BJ (cell line): ENCODE results near the gene EPHB2. TPM values are rescaled to one million over a fixed set of nuclear protein-coding genes. Genes with fewer than 3 reads are reported as not detected.

ENCODE experiments used
- CTCF ChIA-PET: fragments of 350-600 bp; formaldehyde crosslinking; extraction: SDS; loops from one replicate; lab custom pipeline; 2021; ENCODE audit warnings: antibody characterized with exemption, inconsistent platforms; lab: Yijun Ruan, JAX
- POLR2A ChIA-PET: fragments of 300-600 bp; sonication (Branson Sonifier 250); formaldehyde crosslinking; extraction: SDS; loops from one replicate; lab custom pipeline; 2021; ENCODE audit warnings: antibody characterized with exemption; lab: Charles Lee
- DNase-seq: peaks from one replicate; pipeline ENCODE4 v3.0.0-alpha.2; 2011; ENCODE audit warnings: low read depth
- H3K27me3 ChIP-seq: 2 replicates; pipeline ENCODE4 v1.6.0; 2011; ENCODE audit warnings: low read length; ENCODE audit not compliant: control insufficient read depth, insufficient read depth
- H3K36me3 ChIP-seq: 2 replicates; pipeline ENCODE4 v1.5.1; 2011; ENCODE audit warnings: low read length; ENCODE audit not compliant: control insufficient read depth, insufficient read depth
- H3K4me3 ChIP-seq: 2 replicates; pipeline ENCODE4 v1.5.1; 2011; ENCODE audit warnings: low read depth, mild to moderate bottlenecking, control low read depth, low read length
- CTCF ChIP-seq: IDR thresholded peaks from 2 replicates; pipeline ENCODE4 v1.5.1; 2011; ENCODE audit warnings: low read depth, mild to moderate bottlenecking, control low read depth, inconsistent platforms, low read length, moderate library complexity; ENCODE audit not compliant: insufficient read depth
- polyA minus RNA-seq: library from RNA; depleted of rRNA, polyadenylated mRNA; stranded (reverse); fragments of >200 nt; gene quantifications from 2 replicates; pipeline ENCODE4 v1.2.3, GENCODE V29; 2011; rRNA and poly(A)+ RNA removed
- polyA plus RNA-seq: library from polyadenylated mRNA; depleted of rRNA; stranded (reverse); fragments of >200 nt; gene quantifications from 2 replicates; pipeline ENCODE4 v1.2.3, GENCODE V29; 2011; rRNA removed

EPHB2 gene
- polyA plus RNA-seq, result 4.9 and 8.7 TPM in 2 replicates
- 18.1 and 18.2 TPM in 2 replicates for polyA minus RNA-seq

- POLR2A ChIA-PET, result no interaction called here
- no peak for TF ChIP-seq CTCF
- CTCF ChIA-PET, result no interaction called here
- no peak for DNase-seq
- Histone ChIP-seq H3K27me3 (0 out of 2 replicates have a peak, but pooled peaks cover 2% of the 10 kb centered on the region), H3K36me3 (no peaks in the 10 kb centered on the region), H3K4me3 (peak within 1 kb of the TSS; percentile 49)
Observed at GRCh38 chr1:22710701-22711049, at the start of gene EPHB2. Gene EPHB2, plus strand, starts transcription at chr1:22710839. Its CDS starts 144 bp downstream, at chr1:22710983.

DNA sequence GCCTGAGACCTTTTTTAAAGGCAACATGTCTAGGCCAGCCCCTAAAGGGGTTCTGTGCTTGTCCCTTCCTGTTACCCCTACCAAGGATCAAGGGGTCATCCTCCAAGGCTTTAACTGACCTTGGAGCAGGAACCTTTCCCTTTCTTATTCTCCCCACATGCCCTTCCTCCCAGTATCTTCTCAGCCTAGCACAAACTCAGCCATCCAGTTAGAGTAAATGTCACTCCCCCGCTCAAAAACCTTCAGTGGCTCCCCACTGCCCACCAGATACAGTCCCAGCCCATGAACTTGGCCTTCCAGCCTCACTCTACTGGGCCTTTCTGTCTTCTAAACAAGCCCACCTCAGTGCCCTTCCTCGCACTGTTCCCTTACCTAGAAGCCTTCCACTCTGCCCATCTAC is 48.8 kb upstream of the EPHB2 start:
- no peaks in the 10 kb centered on the region for H3K36me3 ChIP-seq
- no peak overlapping the region for H3K4me3 ChIP-seq
- ChIA-PET CTCF (interaction anchor here (1.6 to 3.2 kb wide), 2 partner anchors 14 to 268 kb away, joined by 3 to 9 read pairs; no protein-coding TSS in a partner anchor), POLR2A (no interaction called here)
- no peak for DNase-seq
- peaks cover 7% of the 10 kb centered on the region for H3K27me3 ChIP-seq
- no peak for TF ChIP-seq CTCF

GRCh38 chr1:22662318-22662717 is 48.3 kb upstream of the EPHB2 start:
- no peak overlapping the region for H3K4me3 ChIP-seq
- DNase-seq, result no peak
- no peak for TF ChIP-seq CTCF
- POLR2A ChIA-PET, result no interaction called here
- CTCF ChIA-PET, result interaction anchor here (1.1 to 3.2 kb wide), 5 partner anchors 10 to 268 kb away, joined by 3 to 9 read pairs (median 4); partner anchors contain the start of gene C1QC
- no peaks in the 10 kb centered on the region for H3K36me3 ChIP-seq
- H3K27me3 ChIP-seq, result peaks cover 7% of the 10 kb centered on the region

- Histone ChIP-seq H3K27me3 (peaks cover 8% of the 10 kb centered on the region), H3K36me3 (no peaks in the 10 kb centered on the region), H3K4me3 (no peak overlapping the region)
- POLR2A ChIA-PET, result no interaction called here
- TF ChIP-seq CTCF, result no peak
- CTCF ChIA-PET, result interaction anchor here (1.1 to 3.2 kb wide), 5 partner anchors 10 to 267 kb away, joined by 3 to 9 read pairs (median 4); partner anchors contain the start of gene C1QC
- DNase-seq, result no peak
Observed at GRCh38 chr1:22662986-22663408, 47.6 kb upstream of the EPHB2 start.

DNA sequence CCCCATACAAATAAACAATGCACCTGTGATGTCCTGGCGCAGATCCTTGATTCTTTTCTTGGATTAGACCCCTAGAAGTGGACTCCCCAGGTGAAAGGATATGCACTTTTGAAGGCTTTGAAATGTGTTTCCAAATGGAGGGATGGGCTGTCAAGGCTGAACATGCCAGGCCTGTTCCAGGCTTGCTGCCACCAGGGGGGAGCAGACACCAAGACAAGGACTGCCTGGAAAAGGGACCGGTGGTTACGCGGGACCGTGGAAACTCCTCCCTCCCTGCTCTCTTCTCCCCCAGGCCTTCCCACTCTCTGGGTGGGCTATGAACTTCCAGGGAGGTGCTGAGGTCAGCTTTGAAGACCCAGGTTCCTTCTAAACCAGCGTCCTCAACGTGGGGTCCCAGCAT is 44.9 kb upstream of the EPHB2 start:
- Histone ChIP-seq H3K27me3 (peaks cover 14% of the 10 kb centered on the region), H3K36me3 (no peaks in the 10 kb centered on the region), H3K4me3 (no peak overlapping the region)
- DNase-seq, result no peak
- ChIA-PET CTCF (interaction anchor here (1.3 to 3.5 kb wide), 4 partner anchors 8 to 265 kb away, joined by 3 to 15 read pairs (median 4); no protein-coding TSS in a partner anchor), POLR2A (no interaction called here)
- TF ChIP-seq CTCF, result peak; percentile 57
